ENCODE data around the gene TTLL13.
A peak's percentile ranks its signal among the peaks of the same experiment; 100 is the strongest.
"Not testable (repeated sequence)": the region's sequence is repeated elsewhere in the genome, so short reads cannot be mapped to it uniquely, and the experiment has no call there.

TTLL13 gene

DNA sequence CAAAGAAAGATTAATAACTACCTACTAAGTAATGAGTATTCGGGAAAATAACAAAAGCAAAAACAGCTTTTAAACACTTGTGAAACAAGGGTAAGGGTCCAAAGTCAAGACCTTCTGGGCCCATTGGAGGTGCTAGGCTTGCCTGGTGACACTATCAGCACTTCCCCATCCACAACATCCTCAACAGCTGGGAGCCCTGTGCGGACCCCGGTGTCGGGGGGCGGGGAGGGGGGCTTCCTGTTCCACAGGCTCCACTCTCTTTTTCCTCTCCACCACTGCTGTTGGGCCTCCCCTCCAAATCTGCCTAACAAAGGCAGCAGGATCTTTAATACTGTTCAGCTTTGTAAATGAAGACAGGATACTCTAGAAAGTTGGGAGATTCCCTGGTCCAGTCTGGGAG is 37.7 kb downstream of the TTLL13 start:
- DNase-seq (ENCODE audit: low spot score) = no peak

DNA sequence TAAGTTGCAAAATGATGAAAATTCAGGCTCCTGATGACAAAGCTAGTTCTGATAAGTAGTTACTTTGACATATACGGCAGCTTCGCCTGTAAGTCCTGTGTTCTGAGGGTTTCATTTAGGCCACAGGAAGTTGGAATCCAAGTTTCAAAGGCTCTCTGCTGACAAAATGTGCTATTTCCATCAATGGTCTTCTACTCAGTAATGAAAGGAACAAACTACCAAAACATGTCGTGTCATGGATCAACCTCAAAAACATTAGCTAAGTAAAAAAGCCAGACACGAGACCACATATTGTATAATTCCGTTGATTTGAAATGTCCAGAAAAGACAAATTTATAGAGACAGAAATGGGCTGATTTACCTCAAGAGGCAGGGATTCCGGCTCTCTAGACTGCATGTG is 38.6 kb downstream of the TTLL13 start:
- DNase-seq (ENCODE audit: low spot score) = no peak

DNA sequence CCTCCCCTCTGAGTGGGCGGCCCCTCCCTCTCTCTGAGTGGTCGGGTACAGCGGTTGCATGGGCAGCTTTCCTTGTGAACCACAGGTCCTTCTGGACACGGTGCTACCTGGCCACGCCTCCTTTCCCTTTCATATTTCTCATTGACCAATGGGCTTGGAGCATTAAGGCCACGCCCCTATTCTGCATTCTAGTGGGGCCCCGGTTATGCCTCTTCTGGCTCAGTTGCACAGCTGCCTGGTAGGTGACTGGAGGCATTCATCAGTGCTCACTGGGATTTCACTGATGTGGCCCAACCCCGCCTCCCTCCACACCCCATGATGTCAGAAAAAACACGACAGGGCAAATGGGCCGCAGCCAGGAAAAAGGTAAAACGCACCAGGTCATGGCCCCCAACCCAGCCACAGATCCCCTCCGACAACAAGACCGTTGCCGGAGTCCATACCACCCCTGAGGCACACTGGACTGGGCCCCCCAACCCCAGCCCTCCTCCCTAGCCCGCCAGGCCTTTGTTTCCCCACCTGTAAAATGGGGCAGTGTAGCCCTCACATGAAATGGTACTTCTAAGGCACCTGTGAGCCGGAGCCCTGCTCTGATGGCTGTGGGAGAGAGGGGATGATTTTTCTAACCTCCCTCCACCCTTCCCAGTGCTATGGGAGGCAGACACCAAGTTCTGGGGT is 42.5 kb downstream of the TTLL13 start:
- peak; percentile 84 for DNase-seq (ENCODE audit: low spot score)

DNA sequence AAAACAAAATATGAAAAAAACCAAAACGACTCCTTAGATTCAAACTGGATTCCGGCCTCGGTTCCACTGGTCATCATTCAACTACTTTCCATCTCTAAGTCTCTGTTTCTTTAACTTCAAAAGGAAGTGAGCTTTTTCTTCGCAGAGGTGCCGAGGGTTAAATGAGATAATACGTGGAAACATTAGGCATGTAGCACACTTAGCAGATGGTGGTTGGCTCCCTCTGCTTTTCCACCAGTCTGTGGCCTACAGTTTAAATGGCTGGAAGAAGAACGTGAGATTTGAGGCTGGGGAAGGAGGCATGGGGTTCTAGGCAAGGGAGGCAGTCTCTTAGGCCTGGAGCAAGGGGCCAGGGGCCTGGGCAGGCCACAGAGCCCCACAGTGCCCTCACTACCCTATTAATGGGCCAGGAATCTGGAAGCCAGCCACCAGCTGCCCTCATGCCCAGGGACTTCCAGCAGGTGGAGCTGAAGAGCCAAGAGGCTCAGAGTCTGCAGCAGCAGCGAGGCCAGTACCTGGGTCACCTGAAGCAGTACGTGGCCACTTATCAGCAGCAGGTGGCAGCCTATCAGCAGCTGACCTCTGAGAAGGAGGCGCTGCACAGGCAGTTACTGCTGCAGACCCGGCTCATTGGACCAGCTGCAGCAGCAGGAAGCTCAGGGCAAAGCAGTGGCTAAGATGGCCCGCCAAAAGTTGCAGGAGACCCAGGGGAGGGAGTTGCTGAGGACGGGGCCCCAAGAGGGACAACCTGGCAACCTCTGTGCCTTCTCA is 43.9 kb downstream of the TTLL13 start:
- DNase-seq (ENCODE audit: low spot score) = peak; percentile 91

DNA sequence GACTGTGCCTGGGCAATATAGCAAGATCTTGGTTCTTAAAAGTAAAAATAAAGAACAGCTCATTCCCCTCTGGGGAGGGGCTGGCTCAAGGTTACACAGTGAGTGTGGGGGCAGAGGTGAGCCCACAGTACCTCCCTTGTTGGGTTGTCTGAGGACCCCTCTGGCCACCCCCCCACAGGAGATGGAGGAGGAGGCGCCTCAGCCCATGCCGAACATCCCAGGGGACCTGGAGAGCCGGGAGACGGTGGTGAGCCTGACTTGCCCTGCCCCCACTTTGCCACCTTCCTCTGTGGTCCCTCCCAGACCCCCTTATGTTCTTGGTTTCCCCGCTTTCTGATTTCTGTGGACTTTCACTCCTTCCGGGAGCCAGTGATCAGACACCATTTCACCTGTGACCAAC is 44.8 kb downstream of the TTLL13 start:
- DNase-seq (ENCODE audit: low spot score) = no peak

DNA sequence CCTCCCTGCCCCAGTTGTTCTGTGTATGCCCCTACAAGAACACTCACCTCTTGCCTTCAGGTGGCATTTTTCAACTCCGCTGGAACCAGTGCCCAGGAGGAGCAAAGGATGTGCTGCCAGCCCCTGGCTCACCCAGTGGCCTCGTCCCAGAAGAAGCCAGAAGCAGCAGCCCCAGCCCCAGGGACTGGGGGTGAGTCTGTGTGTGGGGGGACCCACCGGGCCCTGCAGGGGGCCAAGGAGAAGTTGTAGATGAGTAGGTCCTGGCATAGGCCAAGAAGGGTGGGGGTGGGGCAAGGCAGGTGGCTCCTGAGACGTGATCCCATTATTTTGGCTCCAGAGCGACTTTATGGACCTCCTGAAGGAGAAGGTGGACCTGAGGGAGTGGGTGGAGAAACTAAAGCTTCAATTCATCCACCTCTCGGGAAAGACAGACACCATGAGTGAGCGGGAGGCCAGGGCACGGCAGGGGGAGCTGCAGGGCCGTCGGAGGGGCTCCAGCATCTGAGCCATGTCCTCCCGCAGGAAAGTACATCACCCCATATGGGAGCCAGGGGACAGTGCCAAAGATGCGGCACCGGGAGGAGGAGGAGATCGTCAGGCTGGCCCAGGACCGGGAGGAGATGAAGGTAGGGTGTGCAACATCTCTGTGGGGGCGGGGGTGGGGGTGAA is 45.4 kb downstream of the TTLL13 start:
- no peak for DNase-seq (ENCODE audit: low spot score)

DNA sequence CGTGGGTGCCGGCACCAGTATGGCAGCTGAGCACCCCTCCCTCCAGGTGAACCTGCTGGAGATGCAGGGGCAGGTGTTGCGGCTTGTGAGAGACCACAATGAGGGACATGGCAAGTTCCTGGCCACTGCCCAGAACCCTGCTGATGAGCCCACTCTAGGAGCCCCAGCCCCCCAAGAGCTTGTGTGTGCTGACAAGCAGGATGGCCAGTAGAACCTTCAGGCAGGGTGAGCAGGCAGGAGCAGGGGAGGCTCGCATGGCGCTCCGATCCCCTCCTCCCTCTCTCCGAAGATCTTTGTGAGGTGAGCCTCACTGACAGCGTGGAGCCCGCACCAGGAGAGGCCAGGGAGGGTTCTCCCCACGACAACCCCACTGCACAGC is 45.9 kb downstream of the TTLL13 start:
- DNase-seq (ENCODE audit: low spot score) = no peak

DNA sequence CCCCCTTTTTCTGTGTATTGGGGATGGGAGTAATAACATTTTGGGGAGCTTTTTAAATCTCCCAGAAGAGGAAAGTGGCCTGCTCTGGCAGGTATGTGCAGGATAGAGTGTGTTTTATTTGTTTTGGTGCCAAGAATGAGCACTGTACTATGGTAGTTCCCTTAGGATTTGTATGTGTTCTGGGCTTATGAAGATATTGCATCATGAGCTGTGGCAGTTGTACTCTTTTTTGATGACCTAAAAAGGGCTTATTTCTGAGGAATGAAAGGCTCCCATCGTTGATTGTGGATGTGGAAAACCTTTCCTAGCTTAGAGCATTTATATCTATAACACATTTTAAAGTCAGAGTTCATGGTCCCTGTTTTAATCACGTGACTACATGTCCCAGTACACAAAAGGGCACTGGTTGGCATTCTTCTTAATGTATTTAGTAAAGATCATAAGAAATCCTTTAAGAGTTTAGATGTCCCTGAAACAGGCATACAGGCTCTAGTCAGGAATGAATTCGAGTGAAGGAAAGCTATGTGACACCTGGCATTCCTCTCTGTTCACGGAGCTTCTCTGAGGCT is 47.0 kb downstream of the TTLL13 start:
- DNase-seq (ENCODE audit: low spot score) = not testable (repeated sequence)

DNA sequence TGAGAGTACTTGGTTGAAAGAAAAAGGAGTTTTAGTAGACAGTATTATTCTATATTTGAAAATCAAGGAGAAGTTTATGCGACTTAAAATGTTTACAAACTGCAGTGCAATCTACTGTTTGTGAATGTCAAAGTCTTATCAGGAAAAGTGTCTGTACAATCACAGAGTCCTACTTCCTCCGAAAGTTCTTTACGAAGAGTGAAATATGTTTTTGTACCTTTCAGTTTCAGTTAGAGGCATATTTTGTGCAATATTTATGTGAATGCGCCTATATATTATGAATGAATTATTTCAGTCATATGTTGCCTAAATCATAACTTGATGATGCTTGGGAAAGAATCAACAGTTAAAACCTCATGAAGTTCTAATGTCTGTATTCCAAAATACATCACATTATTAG is 47.7 kb downstream of the TTLL13 start:
- DNase-seq (ENCODE audit: low spot score) = no peak

DNA sequence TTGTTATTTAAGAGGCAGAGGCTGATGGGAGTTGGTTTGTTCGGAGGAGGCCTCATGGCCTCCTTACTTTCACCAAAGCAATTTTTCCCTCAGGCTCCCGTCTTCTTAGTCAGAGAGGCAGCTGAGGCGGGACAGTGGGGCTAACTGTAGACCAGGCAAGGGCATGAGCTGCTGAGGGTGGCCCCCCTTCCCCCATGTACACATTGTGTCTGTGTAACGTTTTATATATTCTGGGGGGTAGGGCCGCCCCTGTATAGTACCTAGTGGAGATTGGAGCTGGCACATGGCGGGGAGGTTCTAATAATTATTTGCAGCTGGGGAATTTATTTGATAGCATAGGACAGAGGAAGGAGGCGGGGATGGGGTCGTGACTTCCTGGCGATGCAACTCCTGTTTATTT is 51.2 kb downstream of the TTLL13 start:
- DNase-seq (ENCODE audit: low spot score) = no peak

DNA sequence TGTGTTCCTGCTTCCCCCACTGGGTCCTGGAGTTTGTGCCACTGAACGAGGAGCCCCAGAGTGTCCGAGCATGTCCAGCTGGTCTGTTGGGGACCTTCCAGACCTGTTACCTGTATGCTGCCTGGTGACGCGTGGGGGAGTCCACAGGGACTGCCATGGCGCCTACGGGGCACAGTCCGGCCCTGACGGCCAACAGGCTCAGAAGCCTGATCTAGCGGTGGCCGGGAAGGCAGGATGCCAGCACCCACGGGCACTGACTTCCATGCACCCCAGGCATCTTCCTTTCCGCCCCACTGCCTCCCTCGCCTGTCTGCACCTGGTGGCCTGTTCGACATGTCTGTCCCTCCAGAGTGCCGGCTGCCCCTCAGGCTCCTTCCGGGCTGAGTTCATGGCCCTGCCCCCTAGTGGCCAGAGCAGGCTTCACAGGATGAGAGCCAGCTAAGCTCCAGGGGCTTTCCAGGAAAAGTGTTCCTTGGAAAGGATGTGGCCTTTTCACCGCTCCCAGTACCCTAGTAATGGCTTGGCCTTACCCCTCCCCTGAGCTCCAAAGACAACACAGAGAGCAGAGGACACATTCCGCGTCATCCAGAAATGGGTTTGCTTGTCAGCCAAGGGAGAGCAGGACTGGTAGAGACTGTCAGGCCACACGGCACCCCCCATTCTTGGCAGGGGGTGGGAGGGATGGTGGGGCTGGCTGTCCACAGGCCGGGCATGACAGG is 51.8 kb downstream of the TTLL13 start:
- peak; percentile 47 for DNase-seq (ENCODE audit: low spot score)

DNA sequence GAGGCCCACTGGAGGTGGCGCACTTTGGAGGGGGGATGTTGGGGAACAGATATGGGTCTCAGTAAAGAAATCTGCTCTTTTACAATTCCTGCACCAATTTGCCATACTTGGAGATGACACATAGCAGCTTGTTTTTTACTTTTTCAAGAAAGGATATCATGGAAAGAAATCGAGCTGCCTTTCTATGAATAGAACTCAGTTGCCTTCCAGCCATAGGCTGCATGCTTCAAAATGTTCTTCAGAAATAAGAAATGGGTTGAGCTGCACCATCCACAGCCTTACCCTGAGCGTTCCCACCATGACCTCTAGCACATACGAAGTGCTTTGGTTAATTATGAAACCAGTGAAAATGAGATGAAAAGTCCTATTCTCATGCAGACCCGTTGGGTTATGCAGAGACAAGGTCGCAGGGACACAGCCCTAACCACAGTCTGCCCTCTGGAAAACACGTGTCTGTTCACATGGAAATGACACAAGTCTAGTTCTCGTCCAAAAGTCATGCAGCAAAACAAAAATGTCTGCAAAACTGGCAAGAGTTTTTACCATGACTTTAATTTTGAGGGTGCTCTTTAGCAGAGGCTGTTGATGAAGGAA is 52.4 kb downstream of the TTLL13 start:
- DNase-seq (ENCODE audit: low spot score) = no peak

DNA sequence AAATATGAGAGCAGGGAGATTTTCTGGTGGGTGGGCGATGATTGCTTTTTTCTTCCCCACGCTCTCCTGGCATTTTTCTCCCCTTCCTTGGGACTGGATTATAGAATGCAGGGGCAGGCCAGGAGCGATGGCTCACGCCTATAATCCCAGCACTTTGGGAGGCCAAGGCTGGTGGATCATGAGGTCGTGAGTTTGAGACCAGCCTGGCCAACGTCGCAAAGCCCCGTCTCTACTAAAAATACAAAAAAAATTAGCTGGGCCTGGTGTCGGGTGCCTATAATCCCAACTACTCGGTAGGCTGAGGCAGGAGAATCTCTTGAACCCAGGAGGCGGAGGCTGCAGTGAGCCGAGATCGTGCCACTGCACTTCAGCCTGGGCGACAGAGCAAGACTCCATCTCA is 56.0 kb downstream of the TTLL13 start:
- not testable (repeated sequence) for DNase-seq (ENCODE audit: low spot score)

DNA sequence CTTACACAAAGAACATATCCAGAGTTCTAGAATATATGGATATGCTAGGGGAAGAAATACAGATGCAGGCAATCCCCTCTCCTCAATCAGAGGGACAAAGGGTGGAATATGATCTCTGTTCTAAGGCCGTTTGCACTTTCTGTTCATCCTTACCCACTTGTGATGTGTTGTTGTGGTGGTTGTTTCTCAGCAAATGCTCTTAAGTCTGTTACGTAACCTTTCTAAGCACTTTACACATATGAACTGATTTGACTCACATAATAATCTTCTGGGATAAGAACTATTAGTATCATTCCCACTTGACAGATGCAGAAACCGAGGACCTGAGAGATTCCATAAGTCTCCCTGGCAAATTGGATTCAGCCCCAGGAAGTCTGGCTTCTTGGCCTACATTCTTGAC is 56.6 kb downstream of the TTLL13 start:
- DNase-seq (ENCODE audit: low spot score) = no peak

DNA sequence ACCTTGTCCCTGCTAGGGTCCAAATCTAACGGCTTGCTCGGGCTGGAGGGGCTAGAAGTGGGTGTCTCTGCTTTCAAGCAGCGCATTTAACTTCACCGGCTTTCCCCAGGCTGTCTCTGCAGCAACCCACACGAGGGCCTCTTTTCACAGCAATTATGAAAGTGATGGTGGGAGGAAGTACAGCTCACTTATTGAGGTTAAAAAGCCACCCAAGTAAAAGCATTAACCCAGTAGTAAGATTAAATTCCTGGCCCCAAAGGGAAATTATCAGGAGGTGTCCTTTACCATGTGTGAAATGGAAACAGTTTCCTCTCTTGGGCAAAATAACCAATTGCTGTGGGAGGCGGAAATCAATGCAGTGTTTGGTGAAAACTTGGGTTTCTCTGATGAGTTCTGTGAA is 57.2 kb downstream of the TTLL13 start:
- DNase-seq (ENCODE audit: low spot score) = no peak

DNA sequence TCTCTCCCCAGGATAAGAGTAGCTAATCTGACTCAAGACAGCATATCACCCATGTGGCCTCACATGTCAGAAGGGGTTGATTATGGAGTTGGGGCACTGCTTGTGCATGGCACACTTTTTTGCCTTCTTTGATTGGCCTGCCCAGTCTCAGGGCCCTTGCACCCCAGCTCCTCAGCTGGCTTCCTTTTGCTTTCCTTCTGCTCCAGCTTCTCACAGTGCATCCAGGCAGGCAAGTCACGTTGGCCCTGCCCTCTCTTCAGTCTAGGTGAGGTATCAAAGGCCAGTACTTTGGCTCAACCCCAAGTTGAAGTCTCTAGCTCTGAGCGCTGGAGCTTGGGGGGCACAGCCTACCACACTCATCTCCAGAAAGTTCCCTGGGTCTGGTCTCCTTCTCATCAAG is 58.3 kb downstream of the TTLL13 start:
- DNase-seq (ENCODE audit: low spot score) = no peak

DNA sequence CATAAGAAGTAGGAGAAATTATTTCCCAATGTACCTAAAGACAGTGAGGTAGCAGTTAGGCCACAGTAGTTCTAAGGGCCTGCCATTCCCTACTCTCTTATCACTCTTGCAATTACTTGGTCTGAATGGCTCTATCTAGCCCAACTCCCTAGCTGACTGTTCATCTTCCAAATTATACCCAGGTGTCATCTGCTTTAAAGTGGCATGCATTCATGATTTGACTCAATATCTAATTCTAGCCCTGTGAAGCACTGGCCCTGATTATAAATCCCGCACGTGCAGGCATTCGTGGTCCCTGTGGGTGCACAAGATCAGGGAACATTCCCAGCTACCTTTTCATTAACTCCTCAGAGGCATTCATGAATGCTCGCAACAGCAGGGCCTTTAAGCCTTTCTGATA is 59.7 kb downstream of the TTLL13 start:
- DNase-seq (ENCODE audit: low spot score) = no peak
